Measurements from ENCODE around the gene CCDC187. TPM values are rescaled to one million over a fixed set of nuclear protein-coding genes. Genes with fewer than 3 reads are reported as not detected.
A peak's percentile ranks its signal among the peaks of the same experiment; 100 is the strongest.

The CCDC187 gene
- total RNA-seq, 6 experiments from 2014 or later: 0.09 to 0.80 (median 0.62) TPM; not detected in 3

DNA sequence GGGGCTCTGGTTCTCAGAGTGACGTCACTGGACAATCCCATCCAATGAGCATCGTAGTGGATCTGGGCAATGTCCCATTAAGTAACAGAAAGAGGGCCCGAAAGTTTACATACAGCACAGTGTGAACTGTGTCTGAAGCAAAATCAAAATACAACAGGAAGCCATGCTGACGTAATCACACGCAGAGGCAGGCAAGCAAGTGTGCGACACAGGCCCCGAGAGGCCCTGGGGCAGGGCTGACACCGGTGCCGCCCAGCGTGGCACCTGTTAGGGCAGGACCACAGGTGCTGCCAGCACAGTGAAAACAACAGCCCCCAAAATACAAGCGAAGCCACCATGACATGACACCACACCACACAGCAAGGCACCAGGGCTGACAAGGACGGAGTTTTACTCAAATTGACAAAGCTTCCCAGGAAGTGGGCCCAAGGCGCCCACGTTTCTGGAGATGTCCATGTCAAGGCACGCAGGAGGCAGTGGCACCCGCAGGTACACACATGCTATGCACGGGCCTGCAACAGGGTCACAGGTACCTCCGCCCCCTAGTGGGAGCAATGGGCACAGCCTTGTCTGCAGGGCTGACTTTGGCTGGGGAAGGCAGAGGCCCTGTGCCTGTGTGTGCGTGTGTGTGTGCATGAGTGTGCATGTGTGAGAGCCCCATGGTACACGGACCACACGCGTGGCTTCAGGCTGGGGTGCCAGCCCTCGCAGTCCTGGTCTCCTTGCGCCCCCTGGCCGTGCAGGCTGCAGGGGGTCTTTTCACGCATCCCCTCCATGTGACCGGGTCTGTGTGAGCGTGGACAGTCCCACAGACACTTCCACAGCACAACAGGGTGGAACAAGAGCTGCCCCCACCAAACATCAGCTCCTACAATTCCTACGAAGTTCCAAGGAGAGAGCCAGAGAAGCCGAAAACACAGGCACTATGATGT lies 77.9 kb downstream of the CCDC187 start:
- H3K27ac ChIP-seq: no peak overlapping the region
- no peak overlapping the region for H3K4me3 ChIP-seq
- H3K4me1 ChIP-seq: peaks cover 0 to 12% (median 4%) of the 10 kb centered on the region in 4 donors
- ATAC-seq: peak; percentile 65 to 78 (median 71)
- peak; percentile 69 to 86 (median 77) for TF ChIP-seq CTCF (IDR thresholded peaks at IDR 0.05)
- no peak for TF ChIP-seq POLR2A (IDR thresholded peaks at IDR 0.05)
- DNase-seq: peak; percentile 71 to 72 (median 71)
- intact Hi-C loops (cut with DNase I): no loop called here
- WGBS (ENCODE audit: insufficient coverage, low coverage, low lambda C conversion rate, missing lambda C conversion rate): 53% methylated on average over 9 of the region's 30 CpGs
- no peaks in the 10 kb centered on the region for H3K27me3 ChIP-seq
- H3K9me3 ChIP-seq: no peaks in the 10 kb centered on the region
- peaks cover 0 to 7% (median 0%) of the 10 kb centered on the region in 4 donors for H3K36me3 ChIP-seq

DNA sequence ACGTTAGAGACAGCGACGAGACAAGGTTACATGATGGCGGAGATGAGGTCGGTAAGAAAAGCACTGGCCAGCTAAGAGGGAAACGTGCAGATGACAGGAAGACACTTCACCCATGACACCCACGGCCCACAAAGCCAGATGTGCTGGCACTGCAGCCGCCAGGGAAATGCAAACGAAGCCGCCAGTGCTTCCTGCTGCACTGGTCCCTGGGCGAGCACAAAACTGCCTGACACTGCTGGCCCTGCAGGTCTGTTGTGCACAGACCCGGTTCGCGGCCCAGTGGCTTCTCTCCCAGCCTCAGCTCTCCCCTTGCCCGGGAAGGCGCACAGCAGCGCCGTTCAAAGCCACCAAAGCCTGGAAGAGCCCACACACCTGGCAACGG lies 78.5 kb downstream of the CCDC187 start:
- no peak overlapping the region for H3K27ac ChIP-seq
- WGBS (ENCODE audit: insufficient coverage, low coverage, low lambda C conversion rate, missing lambda C conversion rate): 83% methylated on average over 7 of the region's 19 CpGs
- no peak for DNase-seq

GRCh38 chr9:136223871-136224640 lies 79.8 kb downstream of the CCDC187 start:
- ATAC-seq: no peak
- WGBS (ENCODE audit: insufficient coverage, low coverage, low lambda C conversion rate, missing lambda C conversion rate): 88% methylated on average over 12 of the region's 30 CpGs
- Histone ChIP-seq H3K36me3 (peaks cover 0 to 7% (median under 1%) of the 10 kb centered on the region in 4 donors), H3K27ac (no peak overlapping the region), H3K9me3 (no peaks in the 10 kb centered on the region), H3K27me3 (no peaks in the 10 kb centered on the region), H3K4me3 (no peak overlapping the region), H3K4me1 (no peaks in the 10 kb centered on the region)
- no peak for DNase-seq
- TF ChIP-seq CTCF (IDR thresholded peaks at IDR 0.05): no peak
- no peak for TF ChIP-seq POLR2A (IDR thresholded peaks at IDR 0.05)
- intact Hi-C loops (cut with DNase I): no loop called here

More for the DNA sequence above, 78.5 kb downstream of the CCDC187 start:
- peaks cover 0 to 7% (median 0%) of the 10 kb centered on the region in 4 donors for H3K36me3 ChIP-seq
- no peak overlapping the region for H3K4me3 ChIP-seq
- H3K4me1 ChIP-seq: peaks cover 0 to 6% (median 2%) of the 10 kb centered on the region in 4 donors
- no peaks in the 10 kb centered on the region for H3K27me3 ChIP-seq
- ATAC-seq: no peak
- intact Hi-C loops (cut with DNase I): no loop called here
- no peaks in the 10 kb centered on the region for H3K9me3 ChIP-seq
- TF ChIP-seq CTCF (IDR thresholded peaks at IDR 0.05): no peak

- H3K27me3 ChIP-seq: no peaks in the 10 kb centered on the region
- H3K27ac ChIP-seq: no peak overlapping the region
- H3K4me3 ChIP-seq: no peak overlapping the region
- DNase-seq: no peak
- WGBS (ENCODE audit: insufficient coverage, low coverage, low lambda C conversion rate, missing lambda C conversion rate): 86% methylated on average over 7 of the region's 13 CpGs
- no peaks in the 10 kb centered on the region for H3K4me1 ChIP-seq
- TF ChIP-seq POLR2A (IDR thresholded peaks at IDR 0.05) (no peak), CTCF (IDR thresholded peaks at IDR 0.05) (no peak)
- ATAC-seq: no peak
- intact Hi-C loops (cut with DNase I): no loop called here
- no peaks in the 10 kb centered on the region for H3K9me3 ChIP-seq
- peaks cover 0 to 10% (median 4%) of the 10 kb centered on the region in 4 donors for H3K36me3 ChIP-seq
Observed at GRCh38 chr9:136222906-136223285, 81.0 kb downstream of the CCDC187 start.

Measured in right lobe of liver (tissue), 6 donors.